Brain microvascular endothelial cell (primary cell): Measurements from ENCODE around the gene OSBPL2.

ENCODE experiments used
- DNase-seq: peaks from one replicate; pipeline ENCODE4 v3.0.0-alpha.2; 2020
- H3K27ac ChIP-seq: fragments of 250-450 bp; sonication (Bioruptor Pico); 2 replicates; pipeline ENCODE4 v1.5.1; 2020; ENCODE audit warnings: mild to moderate bottlenecking, moderate library complexity
- H3K27me3 ChIP-seq: fragments of 250-450 bp; sonication (Bioruptor Pico); replicated peaks from 2 replicates; pipeline ENCODE4 v1.5.1; 2020; ENCODE audit warnings: mild to moderate bottlenecking
- H3K36me3 ChIP-seq: fragments of 250-450 bp; sonication (Bioruptor Pico); replicated peaks from 2 replicates; pipeline ENCODE4 v1.5.1; 2020; ENCODE audit warnings: mild to moderate bottlenecking
- H3K4me3 ChIP-seq: 2 replicates; pipeline ENCODE4 v1.5.1; 2011; ENCODE audit warnings: low read depth, mild to moderate bottlenecking, control low read depth, low read length, moderate library complexity
- CTCF ChIP-seq: IDR thresholded peaks from 2 replicates; pipeline ENCODE4 v1.5.1; 2011; ENCODE audit warnings: low read depth, mild to moderate bottlenecking, moderate library complexity, low read length, control low read depth, inconsistent platforms; ENCODE audit errors: missing control alignments
- in situ Hi-C: cut with HindIII; loops from 2 replicates; pipeline ENCODE4 v1.10.0; 2017; ENCODE audit warnings: low sequenced_read_pairs, low pct_ligation_motif_present

The OSBPL2 gene

GRCh38 chr20:62313021-62313420 is 74.7 kb downstream of the OSBPL2 start:
- DNase-seq: no peak
- TF ChIP-seq CTCF: no peak
- H3K27me3 ChIP-seq: no peaks in the 10 kb centered on the region
- H3K27ac ChIP-seq: no peak overlapping the region
- peaks cover 88% of the 10 kb centered on the region for H3K36me3 ChIP-seq
- in situ Hi-C loops: no loop called here
- H3K4me3 ChIP-seq: no peak overlapping the region

GRCh38 chr20:62313460-62314338 is 75.4 kb downstream of the OSBPL2 start:
- no peak for TF ChIP-seq CTCF
- no peak overlapping the region for H3K4me3 ChIP-seq
- peaks cover 84% of the 10 kb centered on the region for H3K36me3 ChIP-seq
- in situ Hi-C loops: no loop called here
- H3K27me3 ChIP-seq: no peaks in the 10 kb centered on the region
- DNase-seq: no peak
- H3K27ac ChIP-seq: no peak overlapping the region

- Histone ChIP-seq H3K27ac (no peak overlapping the region), H3K27me3 (no peaks in the 10 kb centered on the region), H3K4me3 (no peak overlapping the region), H3K36me3 (peaks cover 84% of the 10 kb centered on the region)
- TF ChIP-seq CTCF: no peak
- in situ Hi-C loops: no loop called here
- no peak for DNase-seq
Observed at GRCh38 chr20:62314339-62314638, 76.0 kb downstream of the OSBPL2 start.

- no peak for DNase-seq
- no peak for TF ChIP-seq CTCF
- no peak overlapping the region for H3K4me3 ChIP-seq
- H3K27me3 ChIP-seq: no peaks in the 10 kb centered on the region
- H3K36me3 ChIP-seq: peaks cover 85% of the 10 kb centered on the region
- H3K27ac ChIP-seq: no peak overlapping the region
- in situ Hi-C loops: no loop called here
Observed at GRCh38 chr20:62314711-62315302, 76.5 kb downstream of the OSBPL2 start.

GRCh38 chr20:62315773-62316172 is 77.5 kb downstream of the OSBPL2 start:
- Histone ChIP-seq H3K4me3 (no peak overlapping the region), H3K27me3 (no peaks in the 10 kb centered on the region), H3K27ac (no peak overlapping the region), H3K36me3 (peaks cover 81% of the 10 kb centered on the region)
- in situ Hi-C loops: no loop called here
- DNase-seq: no peak
- TF ChIP-seq CTCF: no peak
